Vagina (tissue), 2 donors: ENCODE data around the gene ZNF518A. TPM values are rescaled to one million over a fixed set of nuclear protein-coding genes. Genes with fewer than 3 reads are reported as not detected.

Experiments used
- DNase-seq, 2 donors: peaks; one replicate each; pipeline ENCODE4 v3.0.0-alpha.2; 2017; ENCODE audit errors: extremely low spot score in 2 of 2
- H3K27ac ChIP-seq: fragments of 200-600 bp; sonication (generic); one replicate; pipeline ENCODE4 v1.5.1; 2019
- H3K27me3 ChIP-seq: fragments of 200-600 bp; sonication (generic); one replicate; pipeline ENCODE4 v1.5.1; 2019
- H3K36me3 ChIP-seq, 2 donors: fragments of 200-600 bp; sonication (generic); one replicate each; pipeline ENCODE4 v1.5.1; 2017 to 2019
- H3K4me1 ChIP-seq: fragments of 200-600 bp; sonication (generic); one replicate; pipeline ENCODE4 v1.5.1; 2019
- H3K4me3 ChIP-seq, 2 donors: fragments of 200-600 bp; sonication (generic); 1 replicate in 1 of 2; 2 replicates in 1 of 2; pipeline ENCODE4 v1.5.1; 2016 to 2019
- H3K9me3 ChIP-seq: fragments of 200-600 bp; sonication (generic); one replicate; pipeline ENCODE4 v1.5.1; 2019
- POLR2A ChIP-seq, 2 donors: fragments of 450-650 bp; IDR thresholded peaks; one replicate each; pipeline ENCODE4 v1.6.1; 2017; ENCODE audit warnings: antibody characterized with exemption in 2 of 2, mild to moderate bottlenecking in 2 of 2, moderate library complexity in 2 of 2
- POLR2AphosphoS5 ChIP-seq, 2 donors: sonication (generic); formaldehyde crosslinking; IDR thresholded peaks; one replicate each; pipeline ENCODE4 v1.9.0; 2017; ENCODE audit warnings: antibody characterized with exemption in 2 of 2, mild to moderate bottlenecking in 2 of 2, low read depth in 1 of 2; ENCODE audit not compliant: insufficient read depth in 1 of 2
- intact Hi-C: fragments of 100-400 bp; cut with DNase I; formaldehyde crosslinking; loops from one replicate; pipeline ENCODE4 v1.15.1; 2023
- total RNA-seq: library from RNA; depleted of rRNA; stranded (reverse); fragments of >200 nt; gene quantifications from one replicate; pipeline ENCODE4 v1.2.3, GENCODE V29; 2016
- TF ChIP-seq, protein P1 (sequence below), 3 experiments: fragments of 450-650 bp in 2 of 3; fragments of 200-600 bp in 1 of 3; sonication (generic) in 1 of 3; IDR thresholded peaks; one replicate each; pipeline ENCODE4 v1.5.1; 2017 to 2019; ENCODE audit warnings: antibody characterized with exemption in 3 of 3, mild to moderate bottlenecking in 2 of 3, moderate library complexity in 2 of 3

ZNF518A gene
- total RNA-seq, 1 donor from 2014 or later = 12.5 TPM

GRCh38 chr10:96124230-96125141 is 5.6 kb upstream of the ZNF518A start:
- intact Hi-C loops = no loop called here
- H3K27ac ChIP-seq = no peak overlapping the region
- TF ChIP-seq POLR2AphosphoS5 (IDR thresholded peaks at IDR 0.05; ENCODE audit: insufficient read depth in 1 of 2, low read depth in 1 of 2) (no peak), POLR2A (IDR thresholded peaks at IDR 0.05) (no peak)
- TF ChIP-seq, protein P1, sequence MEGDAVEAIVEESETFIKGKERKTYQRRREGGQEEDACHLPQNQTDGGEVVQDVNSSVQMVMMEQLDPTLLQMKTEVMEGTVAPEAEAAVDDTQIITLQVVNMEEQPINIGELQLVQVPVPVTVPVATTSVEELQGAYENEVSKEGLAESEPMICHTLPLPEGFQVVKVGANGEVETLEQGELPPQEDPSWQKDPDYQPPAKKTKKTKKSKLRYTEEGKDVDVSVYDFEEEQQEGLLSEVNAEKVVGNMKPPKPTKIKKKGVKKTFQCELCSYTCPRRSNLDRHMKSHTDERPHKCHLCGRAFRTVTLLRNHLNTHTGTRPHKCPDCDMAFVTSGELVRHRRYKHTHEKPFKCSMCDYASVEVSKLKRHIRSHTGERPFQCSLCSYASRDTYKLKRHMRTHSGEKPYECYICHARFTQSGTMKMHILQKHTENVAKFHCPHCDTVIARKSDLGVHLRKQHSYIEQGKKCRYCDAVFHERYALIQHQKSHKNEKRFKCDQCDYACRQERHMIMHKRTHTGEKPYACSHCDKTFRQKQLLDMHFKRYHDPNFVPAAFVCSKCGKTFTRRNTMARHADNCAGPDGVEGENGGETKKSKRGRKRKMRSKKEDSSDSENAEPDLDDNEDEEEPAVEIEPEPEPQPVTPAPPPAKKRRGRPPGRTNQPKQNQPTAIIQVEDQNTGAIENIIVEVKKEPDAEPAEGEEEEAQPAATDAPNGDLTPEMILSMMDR (IDR thresholded peaks at IDR 0.05) = no peak

GRCh38 chr10:96125142-96125515 is 5.0 kb upstream of the ZNF518A start:
- Histone ChIP-seq H3K27ac (no peak overlapping the region), H3K4me3 (no peak overlapping the region), H3K4me1 (no peaks in the 10 kb centered on the region), H3K27me3 (no peaks in the 10 kb centered on the region), H3K9me3 (no peaks in the 10 kb centered on the region), H3K36me3 (no peaks in the 10 kb centered on the region)
- no peak for DNase-seq
- TF ChIP-seq POLR2A (IDR thresholded peaks at IDR 0.05) = no peak
- intact Hi-C loops = no loop called here

More at GRCh38 chr10:96124230-96125141, 5.6 kb upstream of the ZNF518A start:
- H3K36me3 ChIP-seq = no peaks in the 10 kb centered on the region
- H3K4me3 ChIP-seq = no peak overlapping the region
- H3K27me3 ChIP-seq = no peaks in the 10 kb centered on the region
- no peak for DNase-seq
- no peaks in the 10 kb centered on the region for H3K9me3 ChIP-seq
- H3K4me1 ChIP-seq = no peaks in the 10 kb centered on the region

GRCh38 chr10:96130326-96130995 is 364 bp downstream of the ZNF518A start:
- peak in 1 of 2 donors; percentile 7 for TF ChIP-seq POLR2AphosphoS5 (IDR thresholded peaks at IDR 0.05; ENCODE audit: insufficient read depth in 1 of 2, low read depth in 1 of 2)
- TF ChIP-seq, protein P1 (IDR thresholded peaks at IDR 0.05) = no peak
- TF ChIP-seq POLR2A (IDR thresholded peaks at IDR 0.05) = no peak
- Histone ChIP-seq H3K36me3 (peaks cover 0 to 29% of the 10 kb centered on the region in 2 donors), H3K4me1 (peaks cover 13% of the 10 kb centered on the region), H3K9me3 (no peaks in the 10 kb centered on the region), H3K27me3 (no peaks in the 10 kb centered on the region), H3K4me3 (peak overlapping the region; percentile 75 to 77), H3K27ac (peak overlapping the region; percentile 89)
- intact Hi-C loops = loop anchor here (2.0 kb wide), 1 partner anchor 40 kb away; no protein-coding TSS in a partner anchor
- no peak for DNase-seq

DNA sequence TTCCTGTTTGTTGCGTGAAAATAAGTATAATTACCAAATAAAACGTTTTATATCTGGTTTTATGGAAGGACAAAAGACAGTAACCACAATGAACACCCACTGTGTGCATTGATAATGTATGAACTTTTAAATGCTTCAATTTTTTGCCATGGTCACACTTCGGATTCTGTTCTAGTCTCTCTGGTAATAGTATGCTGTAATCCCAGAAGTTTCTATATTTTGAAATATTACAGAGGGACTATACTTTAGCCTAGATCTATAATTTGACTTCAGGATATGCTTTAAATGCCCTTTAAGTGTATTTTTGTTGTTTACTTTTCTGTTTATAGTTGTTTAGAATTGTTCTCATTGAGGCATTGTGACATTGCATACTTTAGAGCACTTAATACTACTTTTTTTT is 1.5 kb downstream of the ZNF518A start:
- Histone ChIP-seq H3K9me3 (no peaks in the 10 kb centered on the region), H3K27ac (no peak overlapping the region), H3K36me3 (peaks cover 0 to 32% of the 10 kb centered on the region in 2 donors), H3K4me1 (peaks cover 13% of the 10 kb centered on the region), H3K27me3 (no peaks in the 10 kb centered on the region), H3K4me3 (no peak overlapping the region)
- DNase-seq = no peak
- intact Hi-C loops = loop anchor here (2.0 kb wide), 1 partner anchor 41 kb away; no protein-coding TSS in a partner anchor
- no peak for TF ChIP-seq POLR2A (IDR thresholded peaks at IDR 0.05)
- TF ChIP-seq POLR2AphosphoS5 (IDR thresholded peaks at IDR 0.05; ENCODE audit: insufficient read depth in 1 of 2, low read depth in 1 of 2) = no peak
- TF ChIP-seq, protein P1 (IDR thresholded peaks at IDR 0.05) = no peak

GRCh38 chr10:96133135-96133534 is 3.0 kb downstream of the ZNF518A start:
- no peak overlapping the region for H3K4me3 ChIP-seq
- no peak for TF ChIP-seq POLR2A (IDR thresholded peaks at IDR 0.05)
- no peak for TF ChIP-seq POLR2AphosphoS5 (IDR thresholded peaks at IDR 0.05; ENCODE audit: insufficient read depth in 1 of 2, low read depth in 1 of 2)
- TF ChIP-seq, protein P1 (IDR thresholded peaks at IDR 0.05) = no peak
- peaks cover 0 to 37% of the 10 kb centered on the region in 2 donors for H3K36me3 ChIP-seq
- no peak for DNase-seq
- intact Hi-C loops = no loop called here
- H3K9me3 ChIP-seq = no peaks in the 10 kb centered on the region
- H3K4me1 ChIP-seq = peaks cover 13% of the 10 kb centered on the region
- H3K27me3 ChIP-seq = no peaks in the 10 kb centered on the region
- H3K27ac ChIP-seq = no peak overlapping the region
